Nephron (organoid): Measurements from ENCODE around the gene PDE4D.
A peak's percentile ranks its signal among the peaks of the same experiment; 100 is the strongest.

ENCODE experiments used
- H3K27ac Mint-ChIP-seq, 3 experiments: 2 replicates each; pipeline ENCODE4 v1.8.0; 2020; ENCODE audit warnings: mixed read lengths in 3 of 3, mild to moderate bottlenecking in 2 of 3, moderate library complexity in 1 of 3
- H3K27me3 Mint-ChIP-seq: 2 replicates; pipeline ENCODE4 v1.8.0; 2021; ENCODE audit warnings: low read depth, mild to moderate bottlenecking, moderate library complexity, mixed read lengths
- H3K36me3 Mint-ChIP-seq: 2 replicates; pipeline ENCODE4 v1.8.0; 2020; ENCODE audit warnings: low read depth, mixed read lengths
- H3K4me1 Mint-ChIP-seq: 2 replicates; pipeline ENCODE4 v1.8.0; 2020; ENCODE audit warnings: mixed read lengths
- H3K4me3 Mint-ChIP-seq, 3 experiments: 2 replicates each; pipeline ENCODE4 v1.8.0; 2020; ENCODE audit warnings: mild to moderate bottlenecking in 3 of 3, mixed read lengths in 3 of 3, moderate library complexity in 2 of 3
- H3K9me3 Mint-ChIP-seq: 2 replicates; pipeline ENCODE4 v1.8.0; 2020; ENCODE audit warnings: mixed read lengths
- TF ChIP-seq, protein P1 (sequence below), 3 experiments: fragments of 200-600 bp; sonication (generic); IDR thresholded peaks; one replicate each; pipeline ENCODE4 v1.5.0; 2021; ENCODE audit warnings: antibody characterized with exemption in 3 of 3; ENCODE audit not compliant: unreplicated experiment in 3 of 3

Gene PDE4D

DNA sequence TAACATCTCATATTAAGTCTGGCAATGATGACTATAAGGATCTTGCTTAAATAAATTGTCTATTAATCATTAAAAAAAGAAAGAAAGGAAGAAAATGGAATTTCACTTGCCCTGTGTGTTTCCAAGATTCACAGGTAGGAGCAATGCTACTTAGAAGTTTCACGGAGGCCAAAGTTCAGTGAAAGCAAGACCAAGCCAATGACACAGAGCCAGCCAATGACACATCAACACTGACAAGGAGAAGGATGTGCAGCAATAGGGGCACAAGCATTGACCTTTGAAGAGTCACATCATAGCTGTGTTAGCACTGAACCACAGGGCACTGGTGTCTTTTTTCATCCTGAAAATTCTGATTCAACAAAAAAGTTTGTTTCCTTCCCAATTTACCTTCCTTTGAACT is 364.3 kb downstream of the PDE4D start:
- Mint-ChIP-seq H3K27ac (no peak overlapping the region), H3K4me1 (peaks cover 9% of the 10 kb centered on the region), H3K27me3 (no peaks in the 10 kb centered on the region), H3K4me3 (no peak overlapping the region), H3K9me3 (no peaks in the 10 kb centered on the region), H3K36me3 (peaks cover 2% of the 10 kb centered on the region)
- TF ChIP-seq, protein P1, sequence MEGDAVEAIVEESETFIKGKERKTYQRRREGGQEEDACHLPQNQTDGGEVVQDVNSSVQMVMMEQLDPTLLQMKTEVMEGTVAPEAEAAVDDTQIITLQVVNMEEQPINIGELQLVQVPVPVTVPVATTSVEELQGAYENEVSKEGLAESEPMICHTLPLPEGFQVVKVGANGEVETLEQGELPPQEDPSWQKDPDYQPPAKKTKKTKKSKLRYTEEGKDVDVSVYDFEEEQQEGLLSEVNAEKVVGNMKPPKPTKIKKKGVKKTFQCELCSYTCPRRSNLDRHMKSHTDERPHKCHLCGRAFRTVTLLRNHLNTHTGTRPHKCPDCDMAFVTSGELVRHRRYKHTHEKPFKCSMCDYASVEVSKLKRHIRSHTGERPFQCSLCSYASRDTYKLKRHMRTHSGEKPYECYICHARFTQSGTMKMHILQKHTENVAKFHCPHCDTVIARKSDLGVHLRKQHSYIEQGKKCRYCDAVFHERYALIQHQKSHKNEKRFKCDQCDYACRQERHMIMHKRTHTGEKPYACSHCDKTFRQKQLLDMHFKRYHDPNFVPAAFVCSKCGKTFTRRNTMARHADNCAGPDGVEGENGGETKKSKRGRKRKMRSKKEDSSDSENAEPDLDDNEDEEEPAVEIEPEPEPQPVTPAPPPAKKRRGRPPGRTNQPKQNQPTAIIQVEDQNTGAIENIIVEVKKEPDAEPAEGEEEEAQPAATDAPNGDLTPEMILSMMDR (IDR thresholded peaks at IDR 0.05; ENCODE audit: unreplicated experiment in 3 of 3), result no peak

DNA sequence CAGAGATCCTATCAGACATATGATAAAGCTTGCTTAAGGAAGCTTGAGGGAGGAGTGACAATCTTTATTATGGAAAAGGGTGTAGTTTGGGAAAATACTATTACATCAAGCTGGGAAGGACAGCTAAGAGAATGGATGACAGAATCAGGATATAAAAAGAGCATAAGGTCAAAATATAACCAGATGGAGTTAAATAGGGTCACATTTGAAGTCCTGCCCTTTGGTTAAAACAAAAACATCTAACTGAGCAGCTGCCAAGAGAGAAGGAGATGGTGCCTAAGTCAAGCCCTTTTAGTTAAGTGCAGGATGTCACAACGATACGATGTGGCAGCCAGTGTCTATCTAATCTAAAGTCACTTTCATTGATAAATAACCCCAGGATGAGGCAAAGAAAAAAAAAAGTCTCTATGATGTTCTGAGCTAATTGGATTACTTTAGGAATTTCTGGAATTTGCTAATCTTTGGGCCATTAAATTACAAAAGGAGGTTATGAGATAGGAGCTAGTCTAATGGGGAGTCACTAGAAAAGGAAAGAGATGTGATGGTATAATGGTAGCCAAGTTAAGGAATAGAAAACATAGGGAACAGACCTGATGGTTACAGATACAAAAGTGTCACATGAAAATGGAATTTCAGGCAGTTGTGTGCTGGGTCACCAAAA is 365.2 kb downstream of the PDE4D start:
- peaks cover 4% of the 10 kb centered on the region for H3K9me3 Mint-ChIP-seq
- no peak overlapping the region for H3K27ac Mint-ChIP-seq
- H3K4me1 Mint-ChIP-seq, result peaks cover 9% of the 10 kb centered on the region
- no peaks in the 10 kb centered on the region for H3K27me3 Mint-ChIP-seq
- TF ChIP-seq, protein P1 (IDR thresholded peaks at IDR 0.05; ENCODE audit: unreplicated experiment in 3 of 3), result no peak
- peaks cover 6% of the 10 kb centered on the region for H3K36me3 Mint-ChIP-seq
- H3K4me3 Mint-ChIP-seq, result no peak overlapping the region

DNA sequence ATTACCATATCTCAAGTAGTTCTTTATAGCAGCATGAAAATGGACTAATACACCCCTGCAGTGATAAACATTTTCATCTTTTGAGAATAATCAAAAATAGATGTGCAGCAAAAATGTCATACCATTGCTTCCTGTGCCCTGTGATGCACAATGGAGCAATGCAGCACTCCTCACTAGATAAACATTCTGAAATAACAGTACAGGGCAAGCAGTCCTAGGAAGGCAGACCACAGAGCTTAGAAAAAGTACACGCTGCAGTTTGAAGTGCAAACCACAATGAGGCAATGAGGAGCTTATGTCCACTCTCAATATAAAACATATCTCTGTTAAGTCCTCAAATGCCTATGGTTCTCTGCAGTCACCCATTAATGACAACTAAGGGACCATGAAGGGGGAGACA is 367.6 kb downstream of the PDE4D start:
- Mint-ChIP-seq H3K4me3 (no peak overlapping the region), H3K27ac (no peak overlapping the region)

DNA sequence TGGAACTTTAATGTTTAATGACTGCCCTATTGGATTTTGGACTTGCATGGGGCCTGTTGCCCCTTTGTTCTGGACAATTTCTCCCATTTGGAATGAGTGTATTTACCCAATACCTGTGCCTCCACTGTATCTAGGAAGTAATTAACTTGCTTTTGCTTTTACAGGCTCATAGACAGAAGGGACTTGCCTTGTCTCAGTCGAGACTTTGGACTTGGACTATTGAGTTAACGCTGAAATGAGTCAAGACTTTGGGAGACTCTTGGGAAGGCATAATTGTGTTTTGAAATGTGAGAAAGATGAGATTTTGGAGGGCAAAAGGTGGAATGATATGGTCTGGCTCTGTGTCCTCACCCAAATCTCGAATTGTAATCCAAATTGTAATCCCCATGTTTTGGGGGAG is 368.2 kb downstream of the PDE4D start:
- TF ChIP-seq, protein P1 (IDR thresholded peaks at IDR 0.05; ENCODE audit: unreplicated experiment in 3 of 3), result no peak
- no peak overlapping the region for H3K4me3 Mint-ChIP-seq
- peaks cover 6% of the 10 kb centered on the region for H3K36me3 Mint-ChIP-seq
- H3K9me3 Mint-ChIP-seq, result peaks cover 4% of the 10 kb centered on the region
- H3K27ac Mint-ChIP-seq, result no peak overlapping the region
- peaks cover 9% of the 10 kb centered on the region for H3K4me1 Mint-ChIP-seq
- H3K27me3 Mint-ChIP-seq, result no peaks in the 10 kb centered on the region

More for the DNA sequence above, 367.6 kb downstream of the PDE4D start:
- peaks cover 6% of the 10 kb centered on the region for H3K36me3 Mint-ChIP-seq
- no peaks in the 10 kb centered on the region for H3K27me3 Mint-ChIP-seq
- H3K9me3 Mint-ChIP-seq, result peaks cover 4% of the 10 kb centered on the region
- H3K4me1 Mint-ChIP-seq, result peaks cover 9% of the 10 kb centered on the region
- TF ChIP-seq, protein P1 (IDR thresholded peaks at IDR 0.05; ENCODE audit: unreplicated experiment in 3 of 3), result no peak

DNA sequence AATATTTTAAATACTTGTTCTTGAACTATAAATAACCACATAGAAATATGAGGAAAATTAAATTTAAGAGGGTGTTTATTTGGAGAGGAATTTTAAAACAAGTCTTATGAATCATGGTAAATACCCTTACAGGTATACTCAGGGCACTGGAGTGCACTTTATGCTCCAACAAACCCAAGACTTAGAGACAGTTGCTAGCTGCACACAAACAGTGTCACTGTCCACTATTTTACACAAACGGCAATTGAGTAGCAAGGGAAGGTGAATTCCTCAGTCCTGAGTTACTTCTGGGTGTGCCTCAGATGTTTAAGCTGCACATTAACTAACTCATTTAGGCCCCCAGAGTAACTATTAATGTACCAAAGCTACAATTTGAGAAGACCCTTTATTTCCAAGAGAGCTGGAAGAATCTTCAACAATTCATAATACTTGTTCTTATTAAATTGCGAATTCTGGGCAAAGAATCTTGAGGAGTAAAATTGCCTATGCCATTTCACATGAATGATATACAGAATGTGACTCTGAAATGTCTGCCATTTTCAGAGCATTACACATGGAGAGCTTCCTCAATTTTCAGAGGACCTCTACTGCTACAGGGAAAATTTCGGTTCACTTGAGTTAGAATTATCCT is 371.2 kb downstream of the PDE4D start:
- Mint-ChIP-seq H3K36me3 (peaks cover 6% of the 10 kb centered on the region), H3K27ac (peak overlapping the region; percentile 33 to 61 (median 59))
- TF ChIP-seq, protein P1 (IDR thresholded peaks at IDR 0.05; ENCODE audit: unreplicated experiment in 3 of 3), result no peak

DNA sequence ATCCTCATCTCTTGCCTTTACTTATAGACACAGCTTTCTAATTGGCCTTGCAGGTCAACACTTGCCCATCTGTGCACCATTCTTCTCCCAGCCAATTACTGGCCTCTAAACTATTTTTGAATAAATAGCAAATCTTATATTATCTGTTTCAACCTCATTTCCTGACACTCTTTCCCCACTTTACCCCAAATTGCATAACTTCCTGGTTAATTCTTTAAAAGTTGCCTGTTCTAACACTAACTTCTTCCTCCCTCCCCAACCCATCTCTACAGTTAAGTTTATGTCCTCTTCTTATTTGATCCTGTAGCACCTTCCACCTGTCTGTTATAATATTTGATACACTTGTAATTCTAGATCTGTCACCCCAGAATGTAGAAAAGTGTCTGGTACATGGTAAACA is 372.1 kb downstream of the PDE4D start:
- Mint-ChIP-seq H3K27ac (no peak overlapping the region), H3K4me3 (no peak overlapping the region), H3K9me3 (peaks cover 4% of the 10 kb centered on the region), H3K4me1 (no peaks in the 10 kb centered on the region), H3K27me3 (no peaks in the 10 kb centered on the region), H3K36me3 (peaks cover 6% of the 10 kb centered on the region)
- TF ChIP-seq, protein P1 (IDR thresholded peaks at IDR 0.05; ENCODE audit: unreplicated experiment in 3 of 3), result no peak

More for the DNA sequence above, 371.2 kb downstream of the PDE4D start:
- H3K4me3 Mint-ChIP-seq, result no peak overlapping the region
- H3K4me1 Mint-ChIP-seq, result no peaks in the 10 kb centered on the region
- H3K27me3 Mint-ChIP-seq, result no peaks in the 10 kb centered on the region
- peaks cover 4% of the 10 kb centered on the region for H3K9me3 Mint-ChIP-seq
